ENCODE measurements around the gene GPC1.

Gene GPC1

GRCh38 chr2:240513549-240514287, 78.3 kb downstream of the GPC1 start:
- peak; percentile 54 for DNase-seq (ENCODE audit: low spot score)

GRCh38 chr2:240514631-240515030, 79.2 kb downstream of the GPC1 start:
- no peak for DNase-seq (ENCODE audit: low spot score)

GRCh38 chr2:240517342-240517741, 81.9 kb downstream of the GPC1 start:
- DNase-seq (ENCODE audit: low spot score): no peak

Data from COLO829 (cell line).